AG04450 (cell line): Measurements from ENCODE around the gene ABI1. TPM values are rescaled to one million over a fixed set of nuclear protein-coding genes. Genes with fewer than 3 reads are reported as not detected.
"Not testable (repeated sequence)": the region's sequence is repeated elsewhere in the genome, so short reads cannot be mapped to it uniquely, and the experiment has no call there.

Experiments used
- CTCF ChIA-PET: fragments of 300-600, 350-600 bp; formaldehyde crosslinking; extraction: SDS; loops from one replicate; lab custom pipeline; 2022; ENCODE audit warnings: antibody characterized with exemption, inconsistent platforms; lab: Charles Lee
- POLR2A ChIA-PET: fragments of 350-600 bp; formaldehyde crosslinking; extraction: SDS; loops from one replicate; lab custom pipeline; 2021; ENCODE audit warnings: antibody characterized with exemption, inconsistent platforms; lab: Yijun Ruan, JAX
- DNase-seq: peaks from one replicate; pipeline ENCODE4 v3.0.0-alpha.2; 2011; ENCODE audit warnings: low read depth, low spot score
- H3K27ac ChIP-seq: one replicate; pipeline ENCODE4 v1.5.1; 2012; ENCODE audit warnings: low read depth, low read length, control low read depth
- H3K27me3 ChIP-seq: one replicate; pipeline ENCODE4 v1.6.0; 2012; ENCODE audit warnings: low read length; ENCODE audit not compliant: control insufficient read depth, insufficient read depth
- H3K4me3 ChIP-seq: 2 replicates; pipeline ENCODE4 v1.5.1; 2011; ENCODE audit warnings: mild to moderate bottlenecking, low read depth, low read length, control low read depth
- H3K9me3 ChIP-seq: 2 replicates; pipeline ENCODE4 v1.5.1; 2012; ENCODE audit warnings: low read length; ENCODE audit not compliant: control insufficient read depth, insufficient read depth
- polyA plus RNA-seq: library from polyadenylated mRNA; depleted of rRNA; stranded (reverse); fragments of >200 nt; gene quantifications from 2 replicates; pipeline ENCODE4 v1.2.3, GENCODE V29; 2011
- TF ChIP-seq, protein P1 (sequence below): IDR thresholded peaks from 2 replicates; pipeline ENCODE4 v1.5.1; 2011; ENCODE audit warnings: low read depth, low read length, control low read depth, inconsistent platforms

The ABI1 gene
- polyA plus RNA-seq, 1 experiment, result 64.2 TPM

DNA sequence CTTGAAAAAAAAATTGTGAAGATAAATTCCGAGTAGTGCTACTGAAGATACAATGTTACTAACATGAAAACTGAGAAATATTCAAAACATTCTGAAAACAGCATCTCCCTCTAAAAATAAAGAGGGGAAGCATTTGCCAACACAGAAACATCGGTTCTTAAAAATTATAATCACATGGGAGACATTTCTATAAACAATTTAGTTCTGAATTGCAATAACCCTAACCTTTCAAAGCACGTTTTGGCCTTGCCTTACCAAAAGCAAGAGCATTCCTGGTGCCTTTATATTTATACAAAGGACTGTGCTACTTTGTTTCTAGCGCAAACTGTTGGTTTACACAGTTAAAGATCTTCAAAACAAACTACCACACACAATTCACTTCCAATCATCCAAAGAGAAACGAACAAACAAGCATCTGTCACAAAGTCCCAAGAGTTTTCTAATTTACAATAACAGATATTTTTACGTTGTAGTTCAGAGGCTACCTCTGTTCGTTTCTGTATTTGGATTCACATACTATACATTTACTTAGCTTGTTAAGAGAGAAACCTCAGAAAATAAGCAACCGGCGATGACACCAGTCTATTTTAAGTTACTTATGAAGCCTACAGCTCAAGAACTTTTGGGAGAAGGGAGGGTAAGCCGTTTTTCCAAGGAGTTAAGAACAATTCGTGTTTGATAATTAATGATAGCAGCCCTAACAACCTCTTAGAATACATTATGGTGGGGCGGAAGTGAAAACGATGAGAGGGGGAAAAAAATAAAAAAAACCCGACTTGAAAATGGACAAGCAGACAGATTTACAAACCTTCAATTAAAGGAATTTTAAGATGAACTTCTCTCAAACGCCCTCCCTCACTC lies 1.3 kb downstream of the ABI1 start:
- ChIA-PET CTCF (interaction anchor here (1.1 to 1.5 kb wide), 2 partner anchors 21 to 133 kb away, joined by 5 to 6 read pairs; no protein-coding TSS in a partner anchor), POLR2A (interaction anchor here (0.5 kb wide), 1 partner anchor 104 kb away, joined by 3 read pairs; no protein-coding TSS in a partner anchor)
- DNase-seq, result no peak
- TF ChIP-seq, protein P1, sequence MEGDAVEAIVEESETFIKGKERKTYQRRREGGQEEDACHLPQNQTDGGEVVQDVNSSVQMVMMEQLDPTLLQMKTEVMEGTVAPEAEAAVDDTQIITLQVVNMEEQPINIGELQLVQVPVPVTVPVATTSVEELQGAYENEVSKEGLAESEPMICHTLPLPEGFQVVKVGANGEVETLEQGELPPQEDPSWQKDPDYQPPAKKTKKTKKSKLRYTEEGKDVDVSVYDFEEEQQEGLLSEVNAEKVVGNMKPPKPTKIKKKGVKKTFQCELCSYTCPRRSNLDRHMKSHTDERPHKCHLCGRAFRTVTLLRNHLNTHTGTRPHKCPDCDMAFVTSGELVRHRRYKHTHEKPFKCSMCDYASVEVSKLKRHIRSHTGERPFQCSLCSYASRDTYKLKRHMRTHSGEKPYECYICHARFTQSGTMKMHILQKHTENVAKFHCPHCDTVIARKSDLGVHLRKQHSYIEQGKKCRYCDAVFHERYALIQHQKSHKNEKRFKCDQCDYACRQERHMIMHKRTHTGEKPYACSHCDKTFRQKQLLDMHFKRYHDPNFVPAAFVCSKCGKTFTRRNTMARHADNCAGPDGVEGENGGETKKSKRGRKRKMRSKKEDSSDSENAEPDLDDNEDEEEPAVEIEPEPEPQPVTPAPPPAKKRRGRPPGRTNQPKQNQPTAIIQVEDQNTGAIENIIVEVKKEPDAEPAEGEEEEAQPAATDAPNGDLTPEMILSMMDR, result no peak
- Histone ChIP-seq H3K4me3 (peak overlapping the region; percentile 90), H3K27ac (peak overlapping the region; percentile 57), H3K9me3 (no peaks in the 10 kb centered on the region), H3K27me3 (peaks cover 4% of the 10 kb centered on the region)

DNA sequence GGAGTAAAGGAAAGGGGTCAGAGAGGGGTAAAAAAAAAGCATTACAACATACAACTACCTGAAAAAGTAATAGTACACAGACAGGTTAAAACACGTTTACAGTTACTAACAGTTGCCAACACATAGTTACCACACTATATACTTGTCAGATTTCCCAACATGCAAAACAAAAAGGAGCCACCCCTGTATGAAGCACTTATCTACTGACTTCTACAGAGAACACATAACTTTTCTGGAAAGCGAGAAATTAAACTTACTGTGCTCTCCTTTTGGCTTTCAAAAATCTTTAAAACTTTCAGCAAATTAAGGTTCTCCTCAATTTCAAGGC lies 2.1 kb downstream of the ABI1 start:
- no peak for DNase-seq
- Histone ChIP-seq H3K27ac (no peak overlapping the region), H3K27me3 (peaks cover under 1% of the 10 kb centered on the region)

DNA sequence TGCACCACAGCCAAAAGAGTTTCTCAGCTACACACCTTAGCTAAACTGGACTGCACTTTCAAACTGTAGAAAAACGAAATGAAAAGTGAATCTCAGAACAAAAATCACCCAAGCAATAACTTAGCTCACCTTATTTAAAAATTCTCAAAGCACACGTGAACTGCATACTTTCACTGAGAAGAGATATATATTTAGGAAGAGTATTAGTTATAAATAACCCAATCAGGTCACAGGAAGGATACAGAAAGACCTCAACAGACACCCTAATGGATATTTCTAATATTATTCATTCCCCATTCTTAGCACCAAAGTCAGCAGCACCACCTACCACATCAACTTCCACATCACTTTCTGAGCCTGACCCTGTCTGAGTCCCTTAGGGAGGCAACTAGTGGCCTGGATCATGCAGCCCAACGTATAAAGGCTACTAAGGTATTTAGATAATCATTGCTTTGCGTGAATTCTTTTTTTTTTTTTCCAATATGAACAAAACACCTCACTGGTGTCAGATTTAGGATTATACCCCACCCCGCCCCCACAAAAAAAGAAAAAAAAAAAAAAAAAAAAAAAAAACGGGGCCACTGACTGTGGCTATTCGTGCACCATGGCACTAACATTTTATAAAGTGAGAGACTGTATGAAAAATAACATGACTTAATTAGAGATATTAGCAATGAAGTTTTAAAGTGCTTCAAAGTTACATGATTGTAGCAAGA lies 2.6 kb downstream of the ABI1 start:
- DNase-seq, result no peak
- Histone ChIP-seq H3K27me3 (no peaks in the 10 kb centered on the region), H3K9me3 (no peaks in the 10 kb centered on the region), H3K4me3 (peak overlapping the region; percentile 90), H3K27ac (no peak overlapping the region)
- POLR2A ChIA-PET, result no interaction called here
- CTCF ChIA-PET, result interaction anchor here (1.5 kb wide), 1 partner anchor 132 kb away, joined by 6 read pairs; no protein-coding TSS in a partner anchor
- TF ChIP-seq, protein P1, result no peak

More for the DNA sequence above, 2.1 kb downstream of the ABI1 start:
- CTCF ChIA-PET, result interaction anchor here (1.5 kb wide), 1 partner anchor 22 kb away, joined by 5 read pairs; no protein-coding TSS in a partner anchor
- Histone ChIP-seq H3K9me3 (no peaks in the 10 kb centered on the region), H3K4me3 (peak overlapping the region; percentile 90)
- TF ChIP-seq, protein P1, result no peak
- POLR2A ChIA-PET, result no interaction called here

DNA sequence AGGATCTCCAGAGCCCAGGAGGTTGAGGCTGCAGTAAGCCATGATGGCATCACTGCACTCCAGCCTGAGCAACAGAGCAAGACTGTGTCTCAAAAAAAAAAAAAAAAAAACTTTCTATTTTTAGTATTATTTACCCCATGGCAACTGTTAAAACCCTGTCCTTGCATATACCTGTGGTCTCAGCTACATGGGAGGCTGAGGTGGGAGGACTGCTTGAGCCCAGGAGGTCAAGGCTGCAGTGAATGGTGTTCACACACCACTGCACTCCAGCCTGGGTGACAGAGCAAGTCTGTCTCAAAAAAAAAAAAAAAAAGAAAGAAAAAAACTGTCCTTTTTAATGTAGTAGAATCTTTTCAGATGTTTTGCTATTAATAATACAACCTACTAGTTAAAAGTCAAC lies 3.2 kb downstream of the ABI1 start:
- H3K27me3 ChIP-seq, DNase-seq, H3K9me3 ChIP-seq, H3K4me3 ChIP-seq, POLR2A ChIA-PET, H3K27ac ChIP-seq: not testable (repeated sequence)
- CTCF ChIA-PET, result interaction anchor here (1.5 kb wide), 1 partner anchor 131 kb away, joined by 6 read pairs; no protein-coding TSS in a partner anchor

DNA sequence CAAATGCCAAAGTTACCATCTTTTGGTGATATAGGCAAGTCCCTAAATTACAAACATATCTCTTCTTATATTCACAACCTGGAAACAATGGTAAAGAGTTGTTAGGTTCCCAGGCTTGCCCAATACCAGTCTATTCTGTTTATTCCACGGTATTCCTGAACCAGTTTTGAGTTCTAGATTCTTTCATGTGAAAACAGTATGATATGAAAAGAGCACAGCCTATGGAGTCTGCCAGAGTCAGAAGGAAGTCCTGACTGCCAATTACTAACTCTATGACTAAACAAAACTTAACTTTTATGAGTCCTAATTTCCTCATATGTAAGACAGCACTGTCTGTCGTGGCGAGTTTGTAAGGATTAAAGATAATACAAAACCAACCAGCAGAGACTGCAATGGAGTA lies 5.6 kb downstream of the ABI1 start:
- Histone ChIP-seq H3K9me3 (no peaks in the 10 kb centered on the region), H3K27me3 (no peaks in the 10 kb centered on the region), H3K27ac (no peak overlapping the region), H3K4me3 (no peak overlapping the region)
- POLR2A ChIA-PET, result no interaction called here
- CTCF ChIA-PET, result interaction anchor here (1.9 kb wide), 1 partner anchor 129 kb away, joined by 6 read pairs; no protein-coding TSS in a partner anchor
- TF ChIP-seq, protein P1, result no peak
- no peak for DNase-seq
